H1 (cell line): ENCODE data around the gene P2RY8. TPM values are rescaled to one million over a fixed set of nuclear protein-coding genes. Genes with fewer than 3 reads are reported as not detected.

Experiments used
- MAX ChIP-seq: IDR thresholded peaks from 2 replicates; pipeline ENCODE4 v1.6.1; 2012; ENCODE audit warnings: inconsistent platforms
- RXRA ChIP-seq: IDR thresholded peaks from 2 replicates; pipeline ENCODE4 v1.6.1; 2011; ENCODE audit warnings: low read depth, mild to moderate bottlenecking, low read length, moderate library complexity; ENCODE audit not compliant: insufficient read depth
- polyA plus RNA-seq, 7 experiments: library from polyadenylated mRNA; depleted of rRNA in 3 of 7; stranded (reverse) in 5 of 7; unstranded in 2 of 7; fragments of >200 nt in 5 of 7; fragments of 200-250 nt in 2 of 7; gene quantifications; 1 replicate in 5 of 7; 2 replicates in 1 of 7; 4 replicates in 1 of 7; pipeline versions ENCODE4 v1.2.1 to v1.2.3, GENCODE V29; 2011 to 2013; ENCODE audit warnings: missing spikeins in 2 of 7, mixed read lengths in 2 of 7
- total RNA-seq: library from RNA; stranded (reverse); fragmentation: NEBNext Ultra II Directional; extraction: Animal tissue kit (Norgen Biotek cat#: 25700); gene quantifications from 2 replicates; pipeline ENCODE4 v1.2.1, GENCODE V29; 2021

P2RY8 gene
- total and polyA plus RNA-seq, 2 of the 8 experiments (the other 6 are each of a cell fraction or from before 2014, with no cell fraction given) = 0.09 to 0.15 TPM

- TF ChIP-seq MAX (no peak), RXRA (no peak)
- TF ChIP-seq, all 59 proteins: peak for 0
Observed at GRCh38 chrX:1561164-1561563, 24.2 kb upstream of the P2RY8 start (continued).
